ENCODE data around the gene TRIP10. TPM values are rescaled to one million over a fixed set of nuclear protein-coding genes. Genes with fewer than 3 reads are reported as not detected.

TRIP10 gene
- total and polyA plus RNA-seq, 2 of the 13 experiments (the other 11 are each of a cell fraction or from before 2014, with no cell fraction given) = 32.5 to 33.2 TPM

DNA sequence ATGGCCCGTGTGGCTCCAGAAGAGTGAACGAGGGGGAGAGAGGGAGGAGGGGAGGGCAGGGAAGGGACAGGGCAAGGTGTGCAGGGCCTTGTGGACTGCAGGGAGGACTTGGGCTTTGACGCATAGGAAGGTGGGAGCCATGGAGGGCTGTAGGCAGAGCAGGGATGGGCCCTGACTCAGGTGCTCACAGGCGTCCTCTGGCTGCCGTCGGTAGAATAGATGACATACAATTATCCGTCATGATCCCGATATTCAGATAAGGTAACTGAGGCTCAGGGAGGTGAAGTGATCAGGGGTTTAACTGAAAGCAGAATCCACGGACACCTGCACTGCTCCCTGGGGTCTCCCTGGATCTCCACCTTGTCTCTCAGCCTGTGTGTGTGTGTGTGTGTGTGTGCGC is 22.4 kb upstream of the TRIP10 start (continued):
- TF ChIP-seq ZNF609 (CRISPR knock-in tag; IDR thresholded peaks at IDR 0.05; ENCODE audit: borderline replicate concordance) (no peak), ZBTB42 (CRISPR knock-in tag; IDR thresholded peaks at IDR 0.05) (no peak), ZNF44 (CRISPR knock-in tag; IDR thresholded peaks at IDR 0.05) (no peak), HOXA9 (CRISPR knock-in tag; IDR thresholded peaks at IDR 0.05; ENCODE audit: borderline replicate concordance) (no peak), FOXK2 (IDR thresholded peaks at IDR 0.05) (no peak), ZNF792 (CRISPR knock-in tag; IDR thresholded peaks at IDR 0.05) (no peak), ZFP41 (CRISPR knock-in tag; IDR thresholded peaks at IDR 0.05; ENCODE audit: borderline replicate concordance) (no peak), JARID2 (CRISPR knock-in tag; IDR thresholded peaks at IDR 0.05; ENCODE audit: insufficient replicate concordance) (no peak), ZBTB3 (CRISPR knock-in tag; IDR thresholded peaks at IDR 0.05; ENCODE audit: borderline replicate concordance, low read depth) (no peak), SNAPC2 (CRISPR knock-in tag; IDR thresholded peaks at IDR 0.05) (no peak), AGO2 (optimal IDR thresholded peaks at IDR 0.05; ENCODE audit: low read depth, low read length) (peak; percentile 80), MAF1 (CRISPR knock-in tag; IDR thresholded peaks at IDR 0.05; ENCODE audit: borderline replicate concordance) (no peak), SP4 (CRISPR knock-in tag; IDR thresholded peaks at IDR 0.05) (0 out of 2 replicates have a peak, but pooled peaks have one; percentile 16), ZNF280B (CRISPR knock-in tag; IDR thresholded peaks at IDR 0.05; ENCODE audit: borderline replicate concordance) (no peak), ZNF430 (CRISPR knock-in tag; IDR thresholded peaks at IDR 0.05) (no peak), NR2C2 (CRISPR knock-in tag; IDR thresholded peaks at IDR 0.05; ENCODE audit: borderline replicate concordance) (no peak), RBFOX2 (IDR thresholded peaks at IDR 0.05; ENCODE audit: low read depth, low read length) (peak; percentile 51), SNRNP70 (IDR thresholded peaks at IDR 0.05; ENCODE audit: low read depth, low read length) (no peak), SMARCE1 (IDR thresholded peaks at IDR 0.05; ENCODE audit: borderline replicate concordance) (no peak), MBNL3 (CRISPR knock-in tag; conservative IDR thresholded peaks at IDR 0.05) (no peak)
- TF ChIP-seq, protein P1, sequence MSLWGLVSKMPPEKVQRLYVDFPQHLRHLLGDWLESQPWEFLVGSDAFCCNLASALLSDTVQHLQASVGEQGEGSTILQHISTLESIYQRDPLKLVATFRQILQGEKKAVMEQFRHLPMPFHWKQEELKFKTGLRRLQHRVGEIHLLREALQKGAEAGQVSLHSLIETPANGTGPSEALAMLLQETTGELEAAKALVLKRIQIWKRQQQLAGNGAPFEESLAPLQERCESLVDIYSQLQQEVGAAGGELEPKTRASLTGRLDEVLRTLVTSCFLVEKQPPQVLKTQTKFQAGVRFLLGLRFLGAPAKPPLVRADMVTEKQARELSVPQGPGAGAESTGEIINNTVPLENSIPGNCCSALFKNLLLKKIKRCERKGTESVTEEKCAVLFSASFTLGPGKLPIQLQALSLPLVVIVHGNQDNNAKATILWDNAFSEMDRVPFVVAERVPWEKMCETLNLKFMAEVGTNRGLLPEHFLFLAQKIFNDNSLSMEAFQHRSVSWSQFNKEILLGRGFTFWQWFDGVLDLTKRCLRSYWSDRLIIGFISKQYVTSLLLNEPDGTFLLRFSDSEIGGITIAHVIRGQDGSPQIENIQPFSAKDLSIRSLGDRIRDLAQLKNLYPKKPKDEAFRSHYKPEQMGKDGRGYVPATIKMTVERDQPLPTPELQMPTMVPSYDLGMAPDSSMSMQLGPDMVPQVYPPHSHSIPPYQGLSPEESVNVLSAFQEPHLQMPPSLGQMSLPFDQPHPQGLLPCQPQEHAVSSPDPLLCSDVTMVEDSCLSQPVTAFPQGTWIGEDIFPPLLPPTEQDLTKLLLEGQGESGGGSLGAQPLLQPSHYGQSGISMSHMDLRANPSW (CRISPR knock-in tag; IDR thresholded peaks at IDR 0.05; ENCODE audit: borderline replicate concordance) = no peak
- TF ChIP-seq, protein P2, sequence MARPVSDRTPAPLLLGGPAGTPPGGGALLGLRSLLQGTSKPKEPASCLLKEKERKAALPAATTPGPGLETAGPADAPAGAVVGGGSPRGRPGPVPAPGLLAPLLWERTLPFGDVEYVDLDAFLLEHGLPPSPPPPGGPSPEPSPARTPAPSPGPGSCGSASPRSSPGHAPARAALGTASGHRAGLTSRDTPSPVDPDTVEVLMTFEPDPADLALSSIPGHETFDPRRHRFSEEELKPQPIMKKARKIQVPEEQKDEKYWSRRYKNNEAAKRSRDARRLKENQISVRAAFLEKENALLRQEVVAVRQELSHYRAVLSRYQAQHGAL (CRISPR knock-in tag; IDR thresholded peaks at IDR 0.05; ENCODE audit: not compliant biosample characterization) = no peak

Measured in HepG2 (cell line).